PC-9 (cell line): ENCODE data around the gene DDX49.

Experiments
- CTCF ChIP-seq: fragments of 200-600 bp; sonication (generic); conservative IDR thresholded peaks from 2 replicates; pipeline ENCODE4 v1.6.1; 2017; ENCODE audit warnings: mixed run types, antibody characterized with exemption, mild to moderate bottlenecking, moderate library complexity
- EZH2 ChIP-seq: fragments of 200-600 bp; sonication (generic); IDR thresholded peaks from 2 replicates; pipeline ENCODE4 v1.8.0; 2017; ENCODE audit warnings: antibody characterized with exemption, low read depth

DNA sequence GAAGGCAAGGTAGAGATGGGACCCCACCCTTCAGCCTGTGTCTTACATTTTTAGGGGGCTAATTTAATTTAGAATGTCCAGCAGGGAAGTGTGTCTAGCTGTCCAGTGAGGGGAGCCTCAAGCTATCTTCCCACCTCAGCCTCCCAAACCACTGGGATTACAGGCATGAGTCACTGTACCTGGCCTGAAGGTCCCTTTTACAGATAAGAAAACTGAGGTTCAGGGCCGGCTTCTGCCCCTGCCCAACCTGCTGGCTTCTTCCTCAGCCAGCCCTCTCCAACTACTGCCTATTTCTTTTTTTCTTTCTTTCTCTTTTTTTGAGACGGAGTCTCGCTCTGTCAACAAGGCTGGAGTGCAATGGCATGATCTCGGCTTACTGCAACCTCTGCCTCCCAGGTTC is 40.9 kb downstream of the DDX49 start:
- TF ChIP-seq CTCF (no peak), EZH2 (no peak)
